ENCODE results near the gene FAF1. TPM values are rescaled to one million over a fixed set of nuclear protein-coding genes. Genes with fewer than 3 reads are reported as not detected.

The FAF1 gene
- total RNA-seq, 2 donors from 2014 or later, result 60.3 to 66.7 TPM

GRCh38 chr1:50975436-50975835 is 15.4 kb upstream of the FAF1 start:
- TF ChIP-seq CTCF (IDR thresholded peaks at IDR 0.05), result no peak
- DNase-seq, result no peak
- H3K27me3 ChIP-seq, result no peaks in the 10 kb centered on the region
- no peaks in the 10 kb centered on the region for H3K9me3 ChIP-seq
- H3K36me3 ChIP-seq, result no peaks in the 10 kb centered on the region
- intact Hi-C loops (cut with DNase I), result no loop called here
- H3K4me1 ChIP-seq, result no peaks in the 10 kb centered on the region
- no peak overlapping the region for H3K4me3 ChIP-seq
- H3K9ac ChIP-seq (ENCODE audit: low read depth in 2 of 2, low read length in 2 of 2), result no peak overlapping the region
- H3K27ac ChIP-seq, result no peak overlapping the region

- no peak overlapping the region for H3K27ac ChIP-seq
- intact Hi-C loops (cut with DNase I), result no loop called here
- DNase-seq, result no peak
- H3K36me3 ChIP-seq, result no peaks in the 10 kb centered on the region
- no peaks in the 10 kb centered on the region for H3K4me1 ChIP-seq
- no peaks in the 10 kb centered on the region for H3K27me3 ChIP-seq
- H3K9ac ChIP-seq (ENCODE audit: low read depth in 2 of 2, low read length in 2 of 2), result no peak overlapping the region
- no peaks in the 10 kb centered on the region for H3K9me3 ChIP-seq
- no peak overlapping the region for H3K4me3 ChIP-seq
- no peak for TF ChIP-seq CTCF (IDR thresholded peaks at IDR 0.05)
These were observed 14.5 kb upstream of the FAF1 start for GRCh38 chr1:50974618-50974935.

GRCh38 chr1:50973875-50974617 is 14.0 kb upstream of the FAF1 start:
- H3K27ac ChIP-seq, result no peak overlapping the region
- TF ChIP-seq CTCF (IDR thresholded peaks at IDR 0.05), result no peak
- intact Hi-C loops (cut with DNase I), result no loop called here
- no peak overlapping the region for H3K4me3 ChIP-seq
- H3K4me1 ChIP-seq, result no peaks in the 10 kb centered on the region
- H3K27me3 ChIP-seq, result no peaks in the 10 kb centered on the region
- DNase-seq, result no peak
- no peaks in the 10 kb centered on the region for H3K9me3 ChIP-seq
- H3K36me3 ChIP-seq, result no peaks in the 10 kb centered on the region
- no peak overlapping the region for H3K9ac ChIP-seq (ENCODE audit: low read depth in 2 of 2, low read length in 2 of 2)

- no peak for TF ChIP-seq CTCF (IDR thresholded peaks at IDR 0.05)
These were observed 13.2 kb upstream of the FAF1 start for GRCh38 chr1:50973255-50973654.

GRCh38 chr1:50972766-50973165 is 12.7 kb upstream of the FAF1 start:
- no peaks in the 10 kb centered on the region for H3K27me3 ChIP-seq
- no peak for DNase-seq
- H3K9ac ChIP-seq (ENCODE audit: low read depth in 2 of 2, low read length in 2 of 2), result no peak overlapping the region
- no peak for TF ChIP-seq CTCF (IDR thresholded peaks at IDR 0.05)
- no peaks in the 10 kb centered on the region for H3K4me1 ChIP-seq
- no peaks in the 10 kb centered on the region for H3K36me3 ChIP-seq
- no peak overlapping the region for H3K27ac ChIP-seq
- intact Hi-C loops (cut with DNase I), result no loop called here
- no peak overlapping the region for H3K4me3 ChIP-seq
- H3K9me3 ChIP-seq, result no peaks in the 10 kb centered on the region

More at GRCh38 chr1:50973255-50973654, 13.2 kb upstream of the FAF1 start:
- Histone ChIP-seq H3K36me3 (no peaks in the 10 kb centered on the region), H3K9ac (ENCODE audit: low read depth in 2 of 2, low read length in 2 of 2) (no peak overlapping the region), H3K27me3 (no peaks in the 10 kb centered on the region), H3K9me3 (no peaks in the 10 kb centered on the region), H3K27ac (no peak overlapping the region), H3K4me3 (no peak overlapping the region), H3K4me1 (no peaks in the 10 kb centered on the region)
- no peak for DNase-seq
- intact Hi-C loops (cut with DNase I), result no loop called here
